Measurements from ENCODE around the gene ISYNA1. TPM values are rescaled to one million over a fixed set of nuclear protein-coding genes. Genes with fewer than 3 reads are reported as not detected.
"Not testable (repeated sequence)": the region's sequence is repeated elsewhere in the genome, so short reads cannot be mapped to it uniquely, and the experiment has no call there.

Gene ISYNA1
- total RNA-seq, 1 experiment from 2014 or later = 6.8 TPM

- H3K27me3 Mint-ChIP-seq (ENCODE audit: insufficient read depth, unreplicated experiment); H3K4me1 Mint-ChIP-seq (ENCODE audit: insufficient read depth, unreplicated experiment); H3K4me3 Mint-ChIP-seq (ENCODE audit: unreplicated experiment); DNase-seq (ENCODE audit: unreplicated experiment); intact Hi-C loops (cut with micrococcal nuclease); H3K36me3 Mint-ChIP-seq (ENCODE audit: insufficient read depth, unreplicated experiment); H3K9me3 Mint-ChIP-seq (ENCODE audit: unreplicated experiment); BruUV-seq (replicated peaks): not testable (repeated sequence)
- CTCF ChIA-PET = interaction anchor here (0.6 to 1.3 kb wide), 8 partner anchors 10 to 1427 kb away, joined by 3 to 7 read pairs (median 3); partner anchors contain the start of gene SSBP4
- H3K27ac Mint-ChIP-seq (ENCODE audit: low read depth, unreplicated experiment) = peak overlapping the region; percentile 31
- POLR2A ChIA-PET = interaction anchor here (1.3 kb wide), 1 partner anchor 11 kb away, joined by 4 read pairs; no protein-coding TSS in a partner anchor
Measured at GRCh38 chr19:18402455-18403248, 35.3 kb downstream of the ISYNA1 start.

- intact Hi-C loops (cut with micrococcal nuclease) = no loop called here
- no peak overlapping the region for H3K4me3 Mint-ChIP-seq (ENCODE audit: unreplicated experiment)
Measured at GRCh38 chr19:18401580-18402112, 36.3 kb downstream of the ISYNA1 start.

DNA sequence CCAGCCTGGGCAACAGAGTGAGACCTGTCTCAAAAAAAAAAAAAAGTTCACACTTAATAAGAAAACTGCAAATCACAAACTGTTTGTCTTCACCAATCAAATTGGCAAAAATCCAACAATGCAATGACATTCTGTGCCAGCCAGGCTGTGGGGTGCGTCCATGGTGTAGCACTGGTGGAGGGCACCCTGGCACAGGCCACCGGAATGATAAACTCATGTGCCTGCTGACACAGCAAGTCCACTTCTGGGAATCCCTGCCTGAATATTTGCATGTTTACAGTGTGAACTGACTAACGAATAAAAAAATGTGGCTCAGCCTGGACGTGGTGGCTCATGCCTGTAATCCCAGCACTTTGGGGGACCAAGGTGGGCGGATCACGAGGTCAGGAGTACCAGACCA is 38.9 kb downstream of the ISYNA1 start:
- no TSS peak for BruUV-seq (replicated peaks)
- ChIA-PET CTCF (interaction anchor here (0.6 to 1.7 kb wide), 9 partner anchors 10 to 449 kb away, joined by 3 to 19 read pairs (median 3); partner anchors contain the start of genes GDF15 and SSBP4), POLR2A (interaction anchor here (1.1 to 1.7 kb wide), 4 partner anchors 11 to 117 kb away, joined by 3 to 8 read pairs (median 4); partner anchors contain the start of genes GDF15 and JUND)
- intact Hi-C loops (cut with micrococcal nuclease) = no loop called here
- Mint-ChIP-seq H3K36me3 (ENCODE audit: insufficient read depth, unreplicated experiment) (no peaks in the 10 kb centered on the region), H3K4me3 (ENCODE audit: unreplicated experiment) (no peak overlapping the region), H3K27ac (ENCODE audit: low read depth, unreplicated experiment) (no peak overlapping the region), H3K4me1 (ENCODE audit: insufficient read depth, unreplicated experiment) (peaks cover 10% of the 10 kb centered on the region), H3K9me3 (ENCODE audit: unreplicated experiment) (no peaks in the 10 kb centered on the region), H3K27me3 (ENCODE audit: insufficient read depth, unreplicated experiment) (no peaks in the 10 kb centered on the region)
- no peak for TF ChIP-seq CTCF (IDR thresholded peaks at IDR 0.05; ENCODE audit: unreplicated experiment)
- peak; percentile 62 for DNase-seq (ENCODE audit: unreplicated experiment)

More at GRCh38 chr19:18401580-18402112, 36.3 kb downstream of the ISYNA1 start:
- H3K27ac Mint-ChIP-seq (ENCODE audit: low read depth, unreplicated experiment) = peak overlapping the region; percentile 31
- no peaks in the 10 kb centered on the region for H3K27me3 Mint-ChIP-seq (ENCODE audit: insufficient read depth, unreplicated experiment)
- BruUV-seq (replicated peaks) = no TSS peak
- H3K36me3 Mint-ChIP-seq (ENCODE audit: insufficient read depth, unreplicated experiment) = no peaks in the 10 kb centered on the region
- POLR2A ChIA-PET = interaction anchor here (0.5 to 1.3 kb wide), 4 partner anchors 9 to 31 kb away, joined by 3 to 5 read pairs (median 4); no protein-coding TSS in a partner anchor
- H3K9me3 Mint-ChIP-seq (ENCODE audit: unreplicated experiment) = no peaks in the 10 kb centered on the region
- TF ChIP-seq CTCF (IDR thresholded peaks at IDR 0.05; ENCODE audit: unreplicated experiment) = peak; percentile 25
- peaks cover 10% of the 10 kb centered on the region for H3K4me1 Mint-ChIP-seq (ENCODE audit: insufficient read depth, unreplicated experiment)
- CTCF ChIA-PET = interaction anchor here (0.6 to 1.3 kb wide), 8 partner anchors 8 to 537 kb away, joined by 3 to 7 read pairs (median 4); partner anchors contain the start of gene SSBP4
- peak; percentile 75 for DNase-seq (ENCODE audit: unreplicated experiment)

DNA sequence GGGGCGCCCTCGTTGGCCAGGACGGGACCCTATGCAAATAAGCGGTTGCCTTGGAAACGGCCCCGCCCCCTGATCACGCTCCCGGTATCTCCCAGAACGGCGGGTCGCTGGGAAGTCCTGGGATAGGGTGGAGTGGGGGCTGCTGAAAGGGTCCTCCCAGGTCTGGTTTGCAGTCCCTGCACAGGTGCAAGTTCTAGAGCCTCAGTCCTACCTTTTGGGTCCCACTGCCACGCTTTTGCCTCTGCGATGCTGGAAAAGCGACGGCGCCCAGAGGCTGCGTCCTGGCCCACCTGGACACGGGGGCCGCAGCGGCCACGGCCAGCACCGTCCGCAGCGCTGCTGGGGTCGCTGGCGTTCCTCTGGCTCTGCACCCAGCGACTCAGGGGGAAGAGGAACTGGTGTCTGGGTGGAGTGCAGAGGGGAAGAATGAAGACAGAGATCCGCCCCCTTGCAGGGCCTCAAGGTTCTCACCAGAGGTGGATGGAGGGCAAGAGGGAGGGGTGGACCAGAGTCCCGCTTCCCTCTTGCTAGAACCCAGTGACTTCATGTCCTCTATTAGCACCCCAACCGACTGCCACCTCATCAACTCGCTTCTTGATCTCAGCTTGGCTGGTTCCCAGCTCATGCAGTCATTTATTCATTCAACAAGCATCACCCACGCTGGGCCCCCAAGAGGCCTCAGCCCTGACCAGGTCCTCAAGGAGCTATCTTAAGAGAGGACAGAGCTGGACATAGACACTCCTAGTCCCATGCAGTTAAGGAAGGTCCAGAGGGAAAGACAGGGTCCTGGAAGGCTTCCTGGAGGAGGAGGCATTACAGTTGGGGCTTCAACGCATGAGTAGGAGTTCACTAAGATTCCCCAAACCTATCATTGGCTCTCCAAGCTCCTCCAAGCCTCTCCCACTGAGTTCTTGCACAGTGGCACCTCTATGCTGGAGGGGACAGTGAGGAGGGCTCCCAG is 40.4 kb downstream of the ISYNA1 start, which contains the start of gene LRRC25:
Gene LRRC25, minus strand, starts transcription at position 381 of the 961 bp plus-strand sequence. CDS start 659 bp downstream, outside the sequence.
- CTCF ChIA-PET = interaction anchor here (0.7 to 1.6 kb wide), 5 partner anchors 9 to 69 kb away, joined by 3 to 10 read pairs (median 4); no protein-coding TSS in a partner anchor
- no peaks in the 10 kb centered on the region for H3K27me3 Mint-ChIP-seq (ENCODE audit: insufficient read depth, unreplicated experiment)
- POLR2A ChIA-PET = interaction anchor here (0.7 kb wide), 1 partner anchor 8 kb away, joined by 3 read pairs; no protein-coding TSS in a partner anchor
- H3K4me3 Mint-ChIP-seq (ENCODE audit: unreplicated experiment) = no peak within 1 kb of the TSS
- no TSS peak for BruUV-seq (replicated peaks)
- H3K9me3 Mint-ChIP-seq (ENCODE audit: unreplicated experiment) = no peaks in the 10 kb centered on the region
- H3K4me1 Mint-ChIP-seq (ENCODE audit: insufficient read depth, unreplicated experiment) = peaks cover 10% of the 10 kb centered on the region
- no peak within 1 kb of the TSS for H3K27ac Mint-ChIP-seq (ENCODE audit: low read depth, unreplicated experiment)
- H3K36me3 Mint-ChIP-seq (ENCODE audit: insufficient read depth, unreplicated experiment) = no peaks in the 10 kb centered on the region
- intact Hi-C loops (cut with micrococcal nuclease) = no loop called here
- no peak for DNase-seq (ENCODE audit: unreplicated experiment)
- no peak for TF ChIP-seq CTCF (IDR thresholded peaks at IDR 0.05; ENCODE audit: unreplicated experiment)
